NT2/D1 (cell line): Measurements from ENCODE around the gene HEATR5B.

Source experiments
- SUZ12 ChIP-seq: IDR thresholded peaks from 2 replicates; pipeline ENCODE4 v1.6.1; 2011; ENCODE audit not compliant: insufficient read length, insufficient read depth; ENCODE audit errors: extremely low read depth
- YY1 ChIP-seq: IDR thresholded peaks from 2 replicates; pipeline ENCODE4 v1.6.1; 2011; ENCODE audit not compliant: insufficient read length, insufficient read depth
- ZNF274 ChIP-seq: IDR thresholded peaks from 2 replicates; pipeline ENCODE4 v1.6.1; 2011; ENCODE audit warnings: mild to moderate bottlenecking, low read depth, low read length

DNA sequence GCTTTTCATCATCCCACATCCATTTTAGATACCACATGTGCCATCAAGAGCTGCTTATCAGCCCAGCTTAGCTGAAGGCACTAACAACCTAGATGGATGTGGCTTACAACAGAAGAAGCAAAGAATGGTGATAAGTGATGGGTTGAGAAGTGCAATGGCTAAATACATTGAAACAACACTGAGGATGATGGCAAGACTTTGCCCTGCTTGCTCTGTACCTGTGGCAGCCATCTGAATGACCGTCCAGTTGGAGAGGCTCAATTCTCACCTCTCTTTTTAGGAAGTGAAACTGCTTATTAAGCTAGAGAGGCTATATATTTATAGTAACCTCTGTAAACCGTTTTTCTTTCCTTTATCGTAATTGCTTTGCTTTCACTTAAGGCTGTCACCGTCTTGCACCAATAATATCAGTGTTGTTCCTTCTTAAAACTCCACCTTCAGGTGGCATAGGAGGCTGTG is 5.9 kb upstream of the HEATR5B start:
- TF ChIP-seq SUZ12 (no peak), ZNF274 (no peak), YY1 (no peak)
